ENCODE measurements around the gene DLST.
A peak's percentile ranks its signal among the peaks of the same experiment; 100 is the strongest.

The DLST gene

GRCh38 chr14:74852922-74853530 is 28.7 kb upstream of the DLST start:
- intact Hi-C loops (cut with micrococcal nuclease): no loop called here
- H3K4me3 Mint-ChIP-seq: no peak overlapping the region
- H3K36me3 Mint-ChIP-seq (ENCODE audit: low read depth): no peaks in the 10 kb centered on the region
- no peaks in the 10 kb centered on the region for H3K9me3 Mint-ChIP-seq
- peaks cover 2% of the 10 kb centered on the region for H3K27me3 Mint-ChIP-seq
- no peaks in the 10 kb centered on the region for H3K4me1 Mint-ChIP-seq (ENCODE audit: low read depth)
- H3K27ac Mint-ChIP-seq: no peak overlapping the region

- H3K27me3 Mint-ChIP-seq: peaks cover 2% of the 10 kb centered on the region
- no peaks in the 10 kb centered on the region for H3K36me3 Mint-ChIP-seq (ENCODE audit: low read depth)
- intact Hi-C loops (cut with micrococcal nuclease): no loop called here
- no peaks in the 10 kb centered on the region for H3K9me3 Mint-ChIP-seq
- H3K27ac Mint-ChIP-seq: no peak overlapping the region
- H3K4me3 Mint-ChIP-seq: no peak overlapping the region
- H3K4me1 Mint-ChIP-seq (ENCODE audit: low read depth): no peaks in the 10 kb centered on the region
Measured at GRCh38 chr14:74853581-74853980, 28.1 kb upstream of the DLST start.

GRCh38 chr14:74855021-74855420 is 26.7 kb upstream of the DLST start:
- Mint-ChIP-seq H3K4me3 (no peak overlapping the region), H3K27ac (no peak overlapping the region), H3K36me3 (ENCODE audit: low read depth) (no peaks in the 10 kb centered on the region), H3K27me3 (no peaks in the 10 kb centered on the region), H3K4me1 (ENCODE audit: low read depth) (no peaks in the 10 kb centered on the region), H3K9me3 (no peaks in the 10 kb centered on the region)
- intact Hi-C loops (cut with micrococcal nuclease): no loop called here

- Mint-ChIP-seq H3K4me3 (no peak overlapping the region), H3K9me3 (no peaks in the 10 kb centered on the region), H3K27ac (no peak overlapping the region), H3K27me3 (no peaks in the 10 kb centered on the region), H3K36me3 (ENCODE audit: low read depth) (no peaks in the 10 kb centered on the region), H3K4me1 (ENCODE audit: low read depth) (no peaks in the 10 kb centered on the region)
- intact Hi-C loops (cut with micrococcal nuclease): no loop called here
Measured at GRCh38 chr14:74855945-74856344, 25.8 kb upstream of the DLST start.

- Mint-ChIP-seq H3K27ac (no peak overlapping the region), H3K4me1 (ENCODE audit: low read depth) (no peaks in the 10 kb centered on the region), H3K4me3 (no peak overlapping the region), H3K36me3 (ENCODE audit: low read depth) (no peaks in the 10 kb centered on the region), H3K9me3 (no peaks in the 10 kb centered on the region), H3K27me3 (no peaks in the 10 kb centered on the region)
- intact Hi-C loops (cut with micrococcal nuclease): no loop called here
Measured at GRCh38 chr14:74856366-74856765, 25.4 kb upstream of the DLST start.

GRCh38 chr14:74858022-74858421 is 23.7 kb upstream of the DLST start:
- Mint-ChIP-seq H3K4me3 (no peak overlapping the region), H3K27ac (no peak overlapping the region), H3K9me3 (no peaks in the 10 kb centered on the region), H3K27me3 (no peaks in the 10 kb centered on the region), H3K4me1 (ENCODE audit: low read depth) (peaks cover 13% of the 10 kb centered on the region), H3K36me3 (ENCODE audit: low read depth) (no peaks in the 10 kb centered on the region)
- intact Hi-C loops (cut with micrococcal nuclease): no loop called here

GRCh38 chr14:74859757-74860552 is 21.8 kb upstream of the DLST start:
- Mint-ChIP-seq H3K4me3 (no peak overlapping the region), H3K9me3 (no peaks in the 10 kb centered on the region), H3K27ac (no peak overlapping the region), H3K27me3 (no peaks in the 10 kb centered on the region), H3K36me3 (ENCODE audit: low read depth) (no peaks in the 10 kb centered on the region), H3K4me1 (ENCODE audit: low read depth) (peaks cover 22% of the 10 kb centered on the region)
- intact Hi-C loops (cut with micrococcal nuclease): loop anchor here (2.0 kb wide), 1 partner anchor 229 kb away; no protein-coding TSS in a partner anchor

- Mint-ChIP-seq H3K9me3 (no peaks in the 10 kb centered on the region), H3K36me3 (ENCODE audit: low read depth) (no peaks in the 10 kb centered on the region), H3K4me1 (ENCODE audit: low read depth) (peaks cover 22% of the 10 kb centered on the region), H3K4me3 (no peak overlapping the region), H3K27me3 (no peaks in the 10 kb centered on the region), H3K27ac (no peak overlapping the region)
- intact Hi-C loops (cut with micrococcal nuclease): loop anchor here (1.0 to 2.0 kb wide), 2 partner anchors 44 to 228 kb away; no protein-coding TSS in a partner anchor
Measured at GRCh38 chr14:74860899-74861733, 20.6 kb upstream of the DLST start.

GRCh38 chr14:74861734-74862090 is 20.0 kb upstream of the DLST start:
- Mint-ChIP-seq H3K4me3 (no peak overlapping the region), H3K27me3 (peaks cover 2% of the 10 kb centered on the region), H3K27ac (peak overlapping the region; percentile 84), H3K4me1 (ENCODE audit: low read depth) (peaks cover 28% of the 10 kb centered on the region), H3K36me3 (ENCODE audit: low read depth) (no peaks in the 10 kb centered on the region), H3K9me3 (no peaks in the 10 kb centered on the region)
- intact Hi-C loops (cut with micrococcal nuclease): loop anchor here (1.0 to 2.0 kb wide), 3 partner anchors 15 to 227 kb away; partner anchors contain the start of gene PROX2

GRCh38 chr14:74863274-74863673 is 18.4 kb upstream of the DLST start:
- H3K4me1 Mint-ChIP-seq (ENCODE audit: low read depth): peaks cover 38% of the 10 kb centered on the region
- H3K27me3 Mint-ChIP-seq: peaks cover 2% of the 10 kb centered on the region
- no peaks in the 10 kb centered on the region for H3K9me3 Mint-ChIP-seq
- H3K27ac Mint-ChIP-seq: peak overlapping the region; percentile 84
- H3K36me3 Mint-ChIP-seq (ENCODE audit: low read depth): no peaks in the 10 kb centered on the region
- peak overlapping the region; percentile 37 for H3K4me3 Mint-ChIP-seq
- intact Hi-C loops (cut with micrococcal nuclease): loop anchor here (2.0 kb wide), 1 partner anchor 14 kb away; the partner anchor contains the start of gene PROX2

- no peaks in the 10 kb centered on the region for H3K36me3 Mint-ChIP-seq (ENCODE audit: low read depth)
- H3K27ac Mint-ChIP-seq: no peak overlapping the region
- no peak overlapping the region for H3K4me3 Mint-ChIP-seq
- H3K9me3 Mint-ChIP-seq: no peaks in the 10 kb centered on the region
- H3K4me1 Mint-ChIP-seq (ENCODE audit: low read depth): peaks cover 38% of the 10 kb centered on the region
- H3K27me3 Mint-ChIP-seq: peaks cover 2% of the 10 kb centered on the region
- intact Hi-C loops (cut with micrococcal nuclease): no loop called here
Measured at GRCh38 chr14:74864198-74864597, 17.5 kb upstream of the DLST start.

GRCh38 chr14:74865156-74865555 is 16.6 kb upstream of the DLST start:
- no peak overlapping the region for H3K27ac Mint-ChIP-seq
- H3K36me3 Mint-ChIP-seq (ENCODE audit: low read depth): no peaks in the 10 kb centered on the region

GRCh38 chr14:74866708-74867389 is 14.9 kb upstream of the DLST start:
- H3K36me3 Mint-ChIP-seq (ENCODE audit: low read depth): no peaks in the 10 kb centered on the region
- no peak overlapping the region for H3K27ac Mint-ChIP-seq
- H3K4me1 Mint-ChIP-seq (ENCODE audit: low read depth): peaks cover 37% of the 10 kb centered on the region
- intact Hi-C loops (cut with micrococcal nuclease): no loop called here
- H3K4me3 Mint-ChIP-seq: no peak overlapping the region
- no peaks in the 10 kb centered on the region for H3K9me3 Mint-ChIP-seq
- peaks cover 2% of the 10 kb centered on the region for H3K27me3 Mint-ChIP-seq

More at GRCh38 chr14:74865156-74865555, 16.6 kb upstream of the DLST start:
- intact Hi-C loops (cut with micrococcal nuclease): no loop called here
- H3K4me1 Mint-ChIP-seq (ENCODE audit: low read depth): peaks cover 38% of the 10 kb centered on the region
- no peaks in the 10 kb centered on the region for H3K9me3 Mint-ChIP-seq
- no peak overlapping the region for H3K4me3 Mint-ChIP-seq
- peaks cover 2% of the 10 kb centered on the region for H3K27me3 Mint-ChIP-seq
